ENCODE data around the gene IL9. TPM values are rescaled to one million over a fixed set of nuclear protein-coding genes. Genes with fewer than 3 reads are reported as not detected.

IL9 gene
- total RNA-seq, 1 donor from 2014 or later: not detected

DNA sequence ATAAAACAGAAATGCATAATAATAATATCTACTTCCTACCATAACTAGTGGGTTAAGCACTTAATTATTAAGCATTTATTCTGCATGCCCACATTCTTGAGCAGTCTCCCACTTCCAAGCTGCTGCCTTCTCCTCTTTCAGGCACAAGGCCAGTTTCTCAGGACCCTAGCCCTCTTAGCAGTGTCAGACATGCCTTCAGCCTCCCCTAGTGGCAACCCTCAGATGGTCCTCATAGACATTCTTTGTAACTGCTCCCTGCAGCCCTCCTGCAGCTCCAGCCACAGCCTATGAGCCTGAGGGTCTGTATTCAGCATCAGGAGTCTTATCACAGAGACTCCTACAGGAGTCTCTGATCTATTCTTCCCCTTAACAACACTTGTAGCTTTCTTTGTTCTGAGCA is 3.9 kb downstream of the IL9 start:
- no peak for DNase-seq (ENCODE audit: low spot score)

- DNase-seq (ENCODE audit: low spot score): no peak
These were observed 4.4 kb downstream of the IL9 start for GRCh38 chr5:135891268-135891667.

- DNase-seq (ENCODE audit: low spot score): no peak
These were observed 4.8 kb downstream of the IL9 start for GRCh38 chr5:135890867-135891266.

- DNase-seq (ENCODE audit: low spot score): no peak
These were observed 5.3 kb downstream of the IL9 start for GRCh38 chr5:135890296-135890695.

- no peak for DNase-seq (ENCODE audit: low spot score)
These were observed 7.6 kb downstream of the IL9 start for GRCh38 chr5:135887881-135888614.

- no peak for DNase-seq (ENCODE audit: low spot score)
These were observed 8.2 kb downstream of the IL9 start for GRCh38 chr5:135887447-135887864.

DNA sequence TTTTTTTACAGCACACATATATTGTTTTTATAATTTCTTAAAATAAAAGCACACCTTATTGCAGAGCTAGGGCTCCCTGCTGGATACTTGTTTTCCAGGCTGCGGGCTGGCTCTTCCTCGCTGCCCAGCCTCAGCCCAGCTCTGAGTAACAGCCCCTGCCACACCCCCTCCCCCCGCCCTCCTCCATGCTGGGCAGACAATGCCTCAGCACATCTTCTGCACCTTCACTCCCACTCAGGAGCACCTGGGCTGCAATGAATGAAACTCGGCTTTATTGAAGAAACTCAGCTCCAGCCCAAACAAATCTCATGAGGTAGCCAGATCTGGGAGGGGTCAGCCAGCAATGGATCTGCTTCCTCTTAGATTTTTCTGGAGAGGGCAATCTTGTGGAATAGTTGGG is 9.5 kb downstream of the IL9 start:
- no peak for DNase-seq (ENCODE audit: low spot score)

GRCh38 chr5:135885031-135885430 is 10.6 kb downstream of the IL9 start:
- no peak for DNase-seq (ENCODE audit: low spot score)

DNA sequence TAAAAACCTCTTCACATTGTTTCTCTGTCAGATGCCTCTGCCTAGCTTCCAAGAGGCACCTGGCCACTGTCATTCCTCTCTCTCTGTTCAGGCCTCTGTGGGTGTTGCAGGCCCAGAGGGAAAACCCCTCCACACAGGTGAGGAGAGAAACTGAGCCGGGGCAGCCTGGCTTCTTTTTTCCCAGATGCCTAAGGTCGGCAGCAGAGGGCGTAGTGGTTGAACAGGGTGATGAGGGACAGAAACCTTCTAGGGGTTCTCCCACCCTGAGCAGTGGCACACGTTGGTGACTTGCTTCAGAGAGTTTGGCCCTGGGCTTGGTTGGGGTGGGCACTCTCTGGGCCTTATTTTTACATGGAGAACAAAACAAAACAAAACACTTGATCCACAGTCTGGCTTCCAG is 12.2 kb downstream of the IL9 start:
- DNase-seq (ENCODE audit: low spot score): no peak

GRCh38 chr5:135883026-135883425 is 12.6 kb downstream of the IL9 start:
- DNase-seq (ENCODE audit: low spot score): no peak

GRCh38 chr5:135881819-135882218 is 13.8 kb downstream of the IL9 start:
- DNase-seq (ENCODE audit: low spot score): no peak

DNA sequence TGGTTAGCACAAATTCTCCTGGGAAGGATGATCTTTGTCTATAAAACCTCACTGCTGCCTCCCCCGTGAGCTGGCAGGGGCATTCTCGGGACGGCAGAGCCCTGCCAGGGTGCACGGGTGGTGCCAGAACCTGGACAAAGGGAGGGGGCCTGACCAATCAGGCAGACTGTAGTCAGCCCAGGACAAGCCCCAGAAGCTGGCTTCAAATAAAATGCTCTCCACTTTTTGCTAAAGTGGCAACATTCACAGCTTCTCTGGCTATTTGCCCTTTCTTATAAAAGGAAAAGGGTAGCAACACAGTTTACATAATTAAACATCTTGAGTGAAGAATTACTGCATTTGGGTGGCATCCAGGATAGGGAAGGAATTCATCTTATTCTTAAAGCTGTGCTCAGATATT is 14.4 kb downstream of the IL9 start:
- no peak for DNase-seq (ENCODE audit: low spot score)

- DNase-seq (ENCODE audit: low spot score): no peak
These were observed 14.8 kb downstream of the IL9 start for GRCh38 chr5:135880801-135881200.

DNA sequence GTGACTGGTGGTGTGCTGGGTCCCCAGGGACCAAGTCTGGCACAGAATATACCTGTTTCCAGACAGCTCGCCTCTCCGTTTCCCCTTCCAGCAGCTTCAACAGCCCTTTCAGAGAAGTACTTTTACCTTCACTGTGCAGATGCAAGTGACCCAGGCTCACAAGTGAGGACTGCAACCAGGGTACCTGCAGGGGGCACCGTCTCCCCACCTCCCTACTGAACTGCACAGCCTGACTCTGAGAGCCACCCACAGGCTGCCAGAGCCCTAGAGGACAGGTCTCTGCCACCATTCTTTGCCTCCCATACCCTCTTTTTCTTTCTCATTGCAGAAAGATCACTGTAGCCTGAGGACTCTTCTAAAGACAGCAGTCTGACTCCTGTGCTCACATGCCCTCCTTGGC is 15.4 kb downstream of the IL9 start:
- DNase-seq (ENCODE audit: low spot score): no peak

DNA sequence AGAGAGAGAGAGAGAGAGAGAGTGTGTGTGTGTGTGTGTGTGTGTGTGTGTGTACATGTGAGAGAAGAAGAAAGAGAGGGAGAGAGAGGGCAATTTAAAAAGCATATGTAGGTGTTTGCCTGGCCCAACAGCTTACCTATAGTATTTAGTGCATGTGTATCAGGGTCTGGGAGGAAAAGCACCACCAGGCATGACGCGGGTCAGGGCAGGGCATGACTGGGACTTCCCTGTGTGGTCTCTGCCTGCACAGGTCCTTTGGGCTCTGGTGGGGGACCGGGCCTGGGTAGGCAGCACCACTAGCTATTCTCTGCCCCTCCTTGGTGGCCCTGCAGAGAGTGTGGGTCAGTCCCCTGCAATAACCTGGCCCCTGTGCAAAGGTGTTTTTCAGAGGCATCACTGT is 16.1 kb downstream of the IL9 start:
- no peak for DNase-seq (ENCODE audit: low spot score)

- DNase-seq (ENCODE audit: low spot score): no peak
These were observed 17.5 kb downstream of the IL9 start for GRCh38 chr5:135878156-135878620.

DNA sequence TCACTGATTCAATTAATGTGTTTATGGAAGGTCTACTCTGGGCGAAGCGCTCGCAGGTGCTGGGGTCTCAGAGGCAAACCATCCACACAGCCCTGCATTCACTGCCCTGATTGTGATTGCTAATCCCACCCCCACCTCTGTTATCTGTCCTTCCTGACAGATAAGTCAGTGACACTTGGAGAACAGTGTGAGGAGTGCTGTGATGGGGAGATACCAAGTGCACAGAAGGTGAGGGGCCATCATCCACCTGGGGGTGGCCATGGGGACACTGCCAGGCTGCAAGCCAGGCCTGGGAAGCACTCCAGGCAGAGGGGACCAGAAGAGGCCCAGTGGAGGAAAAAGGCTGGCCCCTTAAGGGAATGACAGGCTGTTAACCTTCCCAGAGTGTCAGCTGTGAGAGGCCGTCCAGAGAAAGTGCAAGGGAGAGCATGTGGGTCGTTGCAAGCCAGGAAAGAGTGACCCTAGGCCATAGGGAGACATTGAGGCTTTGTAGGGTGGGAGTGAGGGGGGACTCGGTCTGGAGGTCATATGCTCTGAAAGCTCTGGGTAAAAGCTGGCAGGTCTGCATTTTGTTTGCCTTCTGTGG is 18.0 kb downstream of the IL9 start:
- no peak for DNase-seq (ENCODE audit: low spot score)

- DNase-seq (ENCODE audit: low spot score): no peak
These were observed 19.5 kb downstream of the IL9 start for GRCh38 chr5:135876146-135876545.

- no peak for DNase-seq (ENCODE audit: low spot score)
These were observed 20.1 kb downstream of the IL9 start for GRCh38 chr5:135875567-135875966.

- DNase-seq (ENCODE audit: low spot score): no peak
These were observed 21.2 kb downstream of the IL9 start for GRCh38 chr5:135874461-135874860.

DNA sequence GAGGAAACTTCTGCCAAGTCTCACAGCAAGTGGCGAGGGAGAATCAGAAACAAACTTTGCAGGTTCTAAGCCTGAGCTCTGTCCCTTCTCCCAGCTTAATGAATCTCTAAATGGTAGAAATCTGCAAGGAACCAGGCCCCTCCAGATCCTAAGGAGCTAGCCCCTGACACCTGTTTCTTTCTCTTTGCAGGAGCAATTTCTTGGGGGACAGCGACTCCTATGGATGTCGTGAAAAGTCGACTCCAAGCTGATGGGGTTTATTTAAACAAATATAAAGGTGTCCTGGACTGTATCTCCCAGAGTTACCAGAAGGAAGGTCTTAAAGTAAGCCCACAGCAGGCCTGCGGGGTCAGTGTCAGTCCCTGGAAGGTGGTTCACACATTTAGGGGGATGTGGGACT is 21.8 kb downstream of the IL9 start:
- DNase-seq (ENCODE audit: low spot score): no peak

GRCh38 chr5:135871268-135871915 is 24.2 kb downstream of the IL9 start:
- DNase-seq (ENCODE audit: low spot score): no peak

GRCh38 chr5:135869935-135870334 is 25.7 kb downstream of the IL9 start:
- DNase-seq (ENCODE audit: low spot score): no peak
